GM12875 (cell line): Measurements from ENCODE around the gene LSM14A.
"Not testable (repeated sequence)": the region's sequence is repeated elsewhere in the genome, so short reads cannot be mapped to it uniquely, and the experiment has no call there.

Source experiments
- H3K4me3 ChIP-seq: one replicate; pipeline ENCODE4 v1.5.1; 2011; ENCODE audit warnings: low read depth, low read length, control low read depth
- TF ChIP-seq, protein P1 (sequence below): IDR thresholded peaks from 2 replicates; pipeline ENCODE4 v1.5.1; 2011; ENCODE audit warnings: low read depth, mild to moderate bottlenecking, control low read depth, inconsistent platforms, low read length, moderate library complexity, borderline replicate concordance; ENCODE audit not compliant: insufficient read depth

LSM14A gene

DNA sequence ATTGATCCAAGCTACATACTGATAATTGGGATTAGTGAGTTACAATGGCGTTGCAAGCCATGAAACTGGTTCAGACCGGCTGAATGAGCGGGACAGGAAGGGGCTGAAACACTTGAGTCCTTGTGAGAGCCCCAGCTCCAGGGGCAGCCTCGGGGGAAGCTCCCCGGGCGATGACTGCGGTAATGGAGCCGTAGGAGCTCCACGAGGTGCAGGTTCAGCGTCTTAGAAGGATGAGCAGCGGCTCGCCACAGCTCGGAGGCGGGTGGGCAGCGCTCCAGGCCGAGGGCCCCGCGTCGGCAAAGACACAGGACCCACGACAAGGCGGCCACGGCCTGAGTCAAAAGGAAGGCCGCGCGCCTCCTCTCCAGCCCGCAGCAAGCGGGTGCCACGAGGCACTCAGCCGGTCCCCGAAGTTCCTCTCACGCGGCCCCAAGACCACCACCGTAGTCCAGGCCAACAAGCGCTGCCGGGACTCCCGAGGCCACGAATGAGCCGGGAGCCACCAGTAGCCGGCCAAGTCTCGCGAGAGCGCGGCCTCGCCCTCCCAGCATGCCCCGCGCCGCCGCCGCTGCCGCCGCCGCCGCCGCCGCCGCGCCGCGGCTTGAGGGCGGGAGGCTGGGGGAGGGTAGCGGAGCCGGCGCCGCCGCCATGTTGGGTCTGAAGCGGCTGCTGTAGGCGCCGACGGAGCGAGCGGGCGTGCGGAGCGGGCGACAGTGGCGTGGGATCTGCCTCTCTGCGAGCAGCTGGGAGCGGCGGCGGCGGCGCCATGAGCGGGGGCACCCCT, at the start of gene LSM14A:
TSS of gene LSM14A (plus strand) at position 628 of the 784 bp plus-strand sequence. CDS start at position 767, 139 bp downstream.
- H3K4me3 ChIP-seq = peak within 1 kb of the TSS; percentile 99
- TF ChIP-seq, protein P1, sequence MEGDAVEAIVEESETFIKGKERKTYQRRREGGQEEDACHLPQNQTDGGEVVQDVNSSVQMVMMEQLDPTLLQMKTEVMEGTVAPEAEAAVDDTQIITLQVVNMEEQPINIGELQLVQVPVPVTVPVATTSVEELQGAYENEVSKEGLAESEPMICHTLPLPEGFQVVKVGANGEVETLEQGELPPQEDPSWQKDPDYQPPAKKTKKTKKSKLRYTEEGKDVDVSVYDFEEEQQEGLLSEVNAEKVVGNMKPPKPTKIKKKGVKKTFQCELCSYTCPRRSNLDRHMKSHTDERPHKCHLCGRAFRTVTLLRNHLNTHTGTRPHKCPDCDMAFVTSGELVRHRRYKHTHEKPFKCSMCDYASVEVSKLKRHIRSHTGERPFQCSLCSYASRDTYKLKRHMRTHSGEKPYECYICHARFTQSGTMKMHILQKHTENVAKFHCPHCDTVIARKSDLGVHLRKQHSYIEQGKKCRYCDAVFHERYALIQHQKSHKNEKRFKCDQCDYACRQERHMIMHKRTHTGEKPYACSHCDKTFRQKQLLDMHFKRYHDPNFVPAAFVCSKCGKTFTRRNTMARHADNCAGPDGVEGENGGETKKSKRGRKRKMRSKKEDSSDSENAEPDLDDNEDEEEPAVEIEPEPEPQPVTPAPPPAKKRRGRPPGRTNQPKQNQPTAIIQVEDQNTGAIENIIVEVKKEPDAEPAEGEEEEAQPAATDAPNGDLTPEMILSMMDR = no peak

DNA sequence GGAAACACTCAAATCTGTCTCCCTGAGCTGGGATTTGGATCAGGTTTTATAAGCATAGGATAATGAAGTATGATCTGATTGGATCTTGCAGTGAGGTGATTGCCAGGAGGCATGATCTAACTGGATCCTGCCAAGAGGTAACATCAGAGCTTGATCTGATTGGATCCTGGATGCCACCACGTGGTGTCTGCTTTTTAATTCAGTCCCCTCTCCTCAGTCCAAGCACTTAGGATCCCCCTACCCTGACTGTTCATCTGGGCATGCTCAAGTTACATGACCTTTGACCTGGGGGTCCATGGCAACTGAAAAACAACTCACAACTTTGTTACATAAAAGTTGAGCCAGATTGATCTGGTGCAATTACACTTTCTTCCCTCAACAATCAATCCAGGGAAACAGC, 47.5 kb upstream of the LSM14A start:
- no peak overlapping the region for H3K4me3 ChIP-seq

DNA sequence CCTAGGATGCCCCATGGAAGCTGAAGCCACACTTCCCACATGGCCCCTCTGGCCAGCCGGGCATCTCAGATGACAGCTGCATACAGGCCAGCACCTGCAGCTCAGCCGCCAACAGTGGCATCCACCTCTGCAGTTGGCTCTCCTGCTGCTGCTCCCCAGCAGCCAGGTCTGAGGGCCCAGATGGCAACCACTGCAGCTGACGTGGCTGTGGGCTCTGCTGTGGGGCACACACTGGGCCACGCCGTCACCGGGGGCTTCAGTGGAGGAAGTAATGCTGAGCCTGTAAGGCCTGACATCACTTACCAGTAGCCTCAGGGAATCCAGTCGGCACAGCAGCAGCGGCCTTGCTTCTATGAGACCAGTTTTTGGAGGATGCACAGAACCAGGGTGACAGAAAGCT, 45.3 kb upstream of the LSM14A start:
- TF ChIP-seq, protein P1 = no peak
- H3K4me3 ChIP-seq = no peak overlapping the region

More for the DNA sequence above, 47.5 kb upstream of the LSM14A start:
- TF ChIP-seq, protein P1 = no peak

DNA sequence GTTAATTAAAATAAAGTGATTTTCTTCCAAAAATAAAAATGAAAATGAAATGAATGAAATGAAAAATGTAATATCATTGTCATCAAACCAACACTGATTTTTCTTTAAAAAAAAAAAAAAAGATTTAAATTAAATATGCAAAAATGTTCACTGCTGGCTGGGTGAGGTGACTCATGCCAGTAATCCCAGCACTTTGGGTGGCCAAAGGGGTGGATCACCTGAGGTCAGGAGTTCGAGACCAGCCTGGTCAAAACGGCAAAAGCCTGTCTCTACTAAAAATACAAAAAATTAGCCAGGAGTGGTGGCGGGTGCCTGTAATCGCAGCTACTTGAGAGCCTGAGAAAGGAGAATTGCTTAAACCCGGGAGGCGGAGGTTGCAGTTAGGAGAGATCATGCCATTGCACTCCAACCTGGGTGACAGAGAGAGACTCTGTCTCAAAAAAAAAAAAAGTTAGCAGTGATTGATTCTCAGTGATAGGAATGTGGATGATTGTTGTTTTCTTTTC, 44.6 kb upstream of the LSM14A start:
- H3K4me3 ChIP-seq = no peak overlapping the region
- TF ChIP-seq, protein P1 = no peak

DNA sequence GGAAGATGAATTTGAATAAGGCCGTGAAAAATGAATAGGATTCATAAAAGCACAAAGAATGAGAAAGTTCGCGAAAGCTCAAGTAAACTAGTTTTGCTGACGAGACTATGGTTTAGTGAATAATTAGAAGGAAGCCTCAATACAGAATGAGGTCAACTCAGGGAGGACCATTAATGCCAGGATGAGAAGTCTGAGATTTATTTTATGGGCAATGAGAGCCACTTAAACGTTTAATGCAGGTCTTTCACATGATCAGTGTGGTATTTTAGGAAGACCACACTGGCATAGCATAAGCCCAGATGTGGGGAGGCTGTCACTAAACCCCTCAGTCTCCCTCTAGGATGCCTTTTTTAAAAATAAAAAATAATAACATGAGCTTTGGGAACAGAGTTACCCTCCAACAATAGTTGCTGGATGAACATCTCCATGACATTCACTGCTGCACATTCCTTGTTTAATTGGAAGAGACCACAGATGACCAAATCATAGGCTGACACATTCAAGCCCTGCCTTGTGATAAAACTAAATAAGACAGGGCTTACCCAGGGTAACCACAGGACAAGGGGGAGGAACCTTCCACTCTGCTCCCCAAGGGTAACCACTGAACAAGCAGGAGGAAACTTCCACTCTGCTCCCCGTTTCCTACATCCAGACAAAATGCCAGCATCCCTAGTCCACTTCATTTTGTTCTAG, 43.6 kb upstream of the LSM14A start:
- H3K4me3 ChIP-seq = no peak overlapping the region
- TF ChIP-seq, protein P1 = no peak

DNA sequence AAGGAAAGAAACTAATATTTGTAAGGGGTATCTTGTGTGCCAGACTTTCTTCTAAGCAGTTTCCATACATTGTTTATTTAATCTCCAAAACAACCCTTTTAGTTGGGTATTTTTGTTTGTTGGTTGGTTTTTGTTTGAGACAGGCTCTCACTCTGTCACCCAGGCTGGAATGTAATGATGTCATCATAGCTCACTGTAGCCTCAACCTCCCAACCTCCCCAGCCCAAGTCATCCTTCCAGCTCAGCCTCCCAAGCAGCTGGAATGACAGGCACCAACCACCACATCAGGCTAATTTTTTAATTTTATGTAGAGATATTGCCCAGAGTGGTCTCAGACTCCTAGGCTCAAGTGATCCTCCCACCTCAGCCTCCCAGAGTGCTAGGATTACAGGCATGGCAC, 41.2 kb upstream of the LSM14A start:
- no peak overlapping the region for H3K4me3 ChIP-seq
- TF ChIP-seq, protein P1 = no peak

DNA sequence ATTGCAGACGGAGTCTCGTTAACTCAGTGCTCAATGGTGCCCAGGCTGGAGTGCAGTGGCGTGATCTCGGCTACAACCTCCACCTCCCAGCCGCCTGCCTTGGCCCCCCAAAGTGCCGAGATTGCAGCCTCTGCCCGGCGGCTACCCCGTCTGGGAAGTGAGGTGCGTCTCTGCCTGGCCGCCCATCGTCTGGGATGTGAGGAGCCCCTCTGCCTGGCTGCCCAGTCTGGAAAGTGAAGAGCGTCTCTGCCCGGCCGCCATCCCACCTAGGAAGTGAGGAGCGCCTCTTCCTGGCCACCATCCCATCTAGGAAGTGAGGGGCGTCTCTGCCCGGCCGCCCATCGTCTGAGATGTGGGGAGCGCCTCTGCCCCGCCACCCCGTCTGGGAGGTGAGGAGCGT, 40.2 kb upstream of the LSM14A start:
- not testable (repeated sequence) for H3K4me3 ChIP-seq

DNA sequence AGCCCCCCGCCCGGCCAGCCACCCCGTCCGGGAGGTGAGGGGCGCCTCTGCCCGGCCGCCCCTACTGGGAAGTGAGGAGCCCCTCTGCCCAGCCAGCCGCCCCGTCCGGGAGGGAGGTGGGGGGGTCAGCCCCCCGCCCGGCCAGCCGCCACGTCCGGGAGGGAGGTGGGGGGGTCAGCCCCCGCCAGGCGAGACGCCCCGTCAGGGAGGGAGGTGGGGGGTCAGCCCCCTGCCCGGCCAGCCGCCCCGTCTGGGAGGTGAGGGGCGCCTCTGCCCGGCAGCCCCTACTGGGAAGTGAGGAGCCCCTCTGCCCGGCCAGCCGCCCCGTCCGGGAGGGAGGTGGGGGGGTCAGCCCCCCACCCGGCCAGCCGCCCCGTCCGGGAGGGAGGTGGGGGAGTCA, 39.6 kb upstream of the LSM14A start:
- not testable (repeated sequence) for H3K4me3 ChIP-seq
